Neural cell (in vitro differentiated cells): Measurements from ENCODE around the gene SCARB2. TPM values are rescaled to one million over a fixed set of nuclear protein-coding genes. Genes with fewer than 3 reads are reported as not detected.

ENCODE experiments used
- H2AFZ ChIP-seq: fragments of 200-600, 300-800 bp; sonication (generic), shearing (Covaris generic); 2 replicates; pipeline ENCODE4 v1.6.0; 2014; ENCODE audit warnings: low read depth, mild to moderate bottlenecking, antibody characterized with exemption, low read length, moderate library complexity
- H3F3A ChIP-seq: fragments of 200-600 bp; shearing (Covaris generic); 2 replicates; pipeline ENCODE4 v1.6.1; 2016; ENCODE audit warnings: mild to moderate bottlenecking, moderate library complexity, mixed read lengths, antibody characterized with exemption, low read length; ENCODE audit not compliant: insufficient read depth, poor library complexity, severe bottlenecking
- H3K27ac ChIP-seq: fragments of 200-600, 300-800 bp; sonication (generic), shearing (Covaris generic); 2 replicates; pipeline ENCODE4 v1.5.1; 2014; ENCODE audit warnings: mild to moderate bottlenecking, low read length, moderate library complexity
- H3K27me3 ChIP-seq: fragments of 300-800, 200-600 bp; sonication (generic), shearing (Covaris generic); 2 replicates; pipeline ENCODE4 v1.6.0; 2014; ENCODE audit warnings: mild to moderate bottlenecking, low read depth, low read length, moderate library complexity; ENCODE audit not compliant: insufficient read depth
- H3K36me3 ChIP-seq: fragments of 300-800, 200-600 bp; sonication (generic), shearing (Covaris generic); 2 replicates; pipeline ENCODE4 v1.5.1; 2014; ENCODE audit warnings: mild to moderate bottlenecking, antibody characterized with exemption, low read length, moderate library complexity; ENCODE audit not compliant: insufficient read depth
- H3K4me2 ChIP-seq: fragments of 300-800, 200-600 bp; sonication (generic), shearing (Covaris generic); 2 replicates; pipeline ENCODE4 v1.6.0; 2014; ENCODE audit warnings: mild to moderate bottlenecking, low read length
- H3K4me3 ChIP-seq: fragments of 300-800, 200-600 bp; sonication (generic), shearing (Covaris generic); 2 replicates; pipeline ENCODE4 v1.5.1; 2014; ENCODE audit warnings: mild to moderate bottlenecking, low read length, moderate library complexity
- H3K79me2 ChIP-seq: fragments of 200-600 bp; shearing (Covaris generic); replicated peaks from 2 replicates; pipeline ENCODE4 v1.6.0; 2014; ENCODE audit warnings: mild to moderate bottlenecking, low read length, moderate library complexity; ENCODE audit not compliant: insufficient read depth
- H3K9ac ChIP-seq: fragments of 300-800, 200-600 bp; sonication (generic), shearing (Covaris generic); 2 replicates; pipeline ENCODE4 v1.6.1; 2016; ENCODE audit warnings: mild to moderate bottlenecking, low read length, mixed read lengths
- H3K9me2 ChIP-seq: fragments of 200-600 bp; shearing (Covaris generic); 2 replicates; pipeline ENCODE4 v1.6.1; 2016; ENCODE audit warnings: mild to moderate bottlenecking, low read length, mixed read lengths; ENCODE audit not compliant: insufficient read depth
- H3K9me3 ChIP-seq: fragments of 200-600, 300-800 bp; sonication (generic), shearing (Covaris generic); 2 replicates; pipeline ENCODE4 v1.6.1; 2016; ENCODE audit warnings: mild to moderate bottlenecking, mixed run types, low read length, moderate library complexity, mixed read lengths
- H4K20me1 ChIP-seq: fragments of 200-600 bp; shearing (Covaris generic); 2 replicates; pipeline ENCODE4 v1.6.1; 2016; ENCODE audit warnings: mild to moderate bottlenecking, mixed run types; ENCODE audit not compliant: insufficient read depth
- CTCF ChIP-seq: fragments of 450-650 bp; IDR thresholded peaks from 2 replicates; pipeline ENCODE4 v1.5.1; 2014; ENCODE audit warnings: antibody characterized with exemption, mild to moderate bottlenecking, moderate library complexity; ENCODE audit not compliant: poor library complexity, severe bottlenecking
- EP300 ChIP-seq: fragments of 450-650 bp; conservative IDR thresholded peaks from 2 replicates; pipeline ENCODE4 v1.6.1; 2014; ENCODE audit warnings: antibody characterized with exemption, mild to moderate bottlenecking, moderate library complexity; ENCODE audit not compliant: poor library complexity, severe bottlenecking
- EZH2 ChIP-seq: fragments of 200-600, 300-800 bp; shearing (Covaris generic), sonication (generic); IDR thresholded peaks from 2 replicates; pipeline ENCODE4 v1.6.1; 2014; ENCODE audit warnings: antibody characterized with exemption, low read length, borderline replicate concordance, mild to moderate bottlenecking; ENCODE audit not compliant: insufficient read depth, poor library complexity, severe bottlenecking
- MXI1 ChIP-seq: fragments of 450-650 bp; conservative IDR thresholded peaks from 2 replicates; pipeline ENCODE4 v1.6.1; 2014; ENCODE audit warnings: antibody characterized with exemption, mild to moderate bottlenecking; ENCODE audit not compliant: poor library complexity, severe bottlenecking
- POLR2AphosphoS5 ChIP-seq: IDR thresholded peaks from 2 replicates; pipeline ENCODE4 v1.6.1; 2012
- RAD21 ChIP-seq: fragments of 450-650 bp; conservative IDR thresholded peaks from 2 replicates; pipeline ENCODE4 v1.6.1; 2014; ENCODE audit warnings: antibody characterized with exemption, mild to moderate bottlenecking, moderate library complexity
- REST ChIP-seq: IDR thresholded peaks from 2 replicates; pipeline ENCODE4 v1.6.1; 2012; ENCODE audit warnings: borderline replicate concordance
- SMC3 ChIP-seq: fragments of 450-650 bp; conservative IDR thresholded peaks from 2 replicates; pipeline ENCODE4 v1.6.1; 2014; ENCODE audit warnings: antibody characterized with exemption, mild to moderate bottlenecking, moderate library complexity; ENCODE audit not compliant: poor library complexity
- TAF1 ChIP-seq: IDR thresholded peaks from 2 replicates; pipeline ENCODE4 v1.6.1; 2012; ENCODE audit warnings: low read depth
- polyA plus RNA-seq: library from polyadenylated mRNA; depleted of rRNA; stranded (reverse); fragments of >200 nt; gene quantifications from 2 replicates; pipeline ENCODE4 v1.2.3, GENCODE V29; 2014

Gene SCARB2
- polyA plus RNA-seq, 1 donor from 2014 or later = 256 TPM

DNA sequence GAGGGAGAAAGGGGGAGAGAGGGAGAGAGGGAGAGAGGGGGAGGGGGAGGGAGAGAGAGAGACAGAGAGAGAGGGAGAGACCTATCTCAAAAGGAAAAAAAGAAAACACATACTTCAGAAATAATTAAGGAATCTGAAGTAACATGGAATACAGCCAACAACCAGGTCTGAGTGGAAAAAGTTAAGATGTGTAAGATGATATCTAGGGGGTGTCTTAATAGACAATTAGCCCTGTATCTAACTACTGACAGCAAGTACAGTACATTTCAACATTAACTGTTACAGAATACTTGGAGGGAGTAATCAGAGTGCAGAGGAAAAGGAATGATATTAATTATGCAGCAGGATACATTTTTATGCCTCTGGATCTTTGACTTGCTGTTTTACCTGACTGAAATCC, 87.8 kb downstream of the SCARB2 start:
- H3K4me2 ChIP-seq = no peak overlapping the region
- no peaks in the 10 kb centered on the region for H3K9me3 ChIP-seq
- H3K36me3 ChIP-seq = no peaks in the 10 kb centered on the region
- no peaks in the 10 kb centered on the region for H3K79me2 ChIP-seq
- H4K20me1 ChIP-seq = no peaks in the 10 kb centered on the region
- TF ChIP-seq EP300 (no peak), EZH2 (no peak), SMC3 (no peak), CTCF (no peak), TAF1 (no peak), RAD21 (no peak), POLR2AphosphoS5 (no peak), MXI1 (no peak), REST (no peak)
- no peaks in the 10 kb centered on the region for H3K27me3 ChIP-seq
- H3F3A ChIP-seq = no peaks in the 10 kb centered on the region
- H3K4me3 ChIP-seq = no peak overlapping the region
- no peak overlapping the region for H3K27ac ChIP-seq
- no peak overlapping the region for H2AFZ ChIP-seq
- H3K9me2 ChIP-seq = no peaks in the 10 kb centered on the region
- H3K9ac ChIP-seq = no peak overlapping the region

DNA sequence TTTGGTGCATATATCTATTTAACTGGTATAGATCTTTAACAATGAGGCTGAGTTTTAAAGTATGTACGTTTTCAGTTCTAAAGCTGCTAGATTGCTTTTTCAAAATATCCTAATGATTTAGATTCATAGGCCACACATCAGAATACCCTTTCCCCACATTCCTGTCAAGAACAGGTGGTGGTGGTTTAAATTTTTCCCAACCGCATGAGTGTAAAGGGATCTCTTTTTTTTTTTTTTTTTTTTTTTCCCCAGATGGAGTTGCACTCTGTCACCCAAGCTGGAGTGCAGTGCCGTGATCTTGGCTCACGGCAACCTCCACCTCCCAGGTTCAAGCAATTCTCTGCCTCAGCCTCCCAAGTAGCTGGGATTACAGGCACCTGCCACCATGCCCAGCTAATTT, 93.4 kb downstream of the SCARB2 start:
- Histone ChIP-seq H3K27me3 (no peaks in the 10 kb centered on the region), H2AFZ (no peak overlapping the region), H3K4me2 (no peak overlapping the region), H4K20me1 (no peaks in the 10 kb centered on the region), H3K9ac (no peak overlapping the region), H3K4me3 (no peak overlapping the region), H3F3A (no peaks in the 10 kb centered on the region), H3K9me3 (no peaks in the 10 kb centered on the region), H3K36me3 (peaks cover 12% of the 10 kb centered on the region), H3K79me2 (no peaks in the 10 kb centered on the region), H3K27ac (no peak overlapping the region), H3K9me2 (no peaks in the 10 kb centered on the region)
- TF ChIP-seq EZH2 (no peak), CTCF (no peak), MXI1 (no peak), TAF1 (no peak), POLR2AphosphoS5 (no peak), REST (no peak), RAD21 (no peak), SMC3 (no peak), EP300 (no peak)
